Measurements from ENCODE around the gene STING1.
A peak's percentile ranks its signal among the peaks of the same experiment; 100 is the strongest.
"Not testable (repeated sequence)": the region's sequence is repeated elsewhere in the genome, so short reads cannot be mapped to it uniquely, and the experiment has no call there.

The STING1 gene

DNA sequence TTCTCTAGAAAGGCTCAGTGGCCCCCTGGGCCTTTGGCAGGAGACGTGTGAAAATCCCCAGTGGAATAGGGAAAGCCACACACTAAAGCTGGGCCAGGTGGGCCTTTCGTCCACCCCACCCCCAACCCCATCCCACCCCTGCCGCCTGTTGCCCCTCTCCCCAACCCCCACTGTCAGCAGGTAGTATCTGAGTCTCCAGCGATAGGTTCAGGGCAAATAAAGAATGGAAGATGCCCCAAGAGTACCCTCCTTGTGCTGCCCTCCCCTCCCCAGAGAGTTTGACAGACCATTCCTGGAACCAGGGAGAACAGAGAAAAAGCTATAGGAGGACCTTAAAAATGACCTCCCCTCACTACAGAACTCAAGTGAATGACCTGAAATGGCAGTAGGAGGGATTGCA lies 41.9 kb upstream of the STING1 start:
- TF ChIP-seq, protein P1, sequence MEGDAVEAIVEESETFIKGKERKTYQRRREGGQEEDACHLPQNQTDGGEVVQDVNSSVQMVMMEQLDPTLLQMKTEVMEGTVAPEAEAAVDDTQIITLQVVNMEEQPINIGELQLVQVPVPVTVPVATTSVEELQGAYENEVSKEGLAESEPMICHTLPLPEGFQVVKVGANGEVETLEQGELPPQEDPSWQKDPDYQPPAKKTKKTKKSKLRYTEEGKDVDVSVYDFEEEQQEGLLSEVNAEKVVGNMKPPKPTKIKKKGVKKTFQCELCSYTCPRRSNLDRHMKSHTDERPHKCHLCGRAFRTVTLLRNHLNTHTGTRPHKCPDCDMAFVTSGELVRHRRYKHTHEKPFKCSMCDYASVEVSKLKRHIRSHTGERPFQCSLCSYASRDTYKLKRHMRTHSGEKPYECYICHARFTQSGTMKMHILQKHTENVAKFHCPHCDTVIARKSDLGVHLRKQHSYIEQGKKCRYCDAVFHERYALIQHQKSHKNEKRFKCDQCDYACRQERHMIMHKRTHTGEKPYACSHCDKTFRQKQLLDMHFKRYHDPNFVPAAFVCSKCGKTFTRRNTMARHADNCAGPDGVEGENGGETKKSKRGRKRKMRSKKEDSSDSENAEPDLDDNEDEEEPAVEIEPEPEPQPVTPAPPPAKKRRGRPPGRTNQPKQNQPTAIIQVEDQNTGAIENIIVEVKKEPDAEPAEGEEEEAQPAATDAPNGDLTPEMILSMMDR (conservative IDR thresholded peaks at IDR 0.05; ENCODE audit: low read depth, low read length), result no peak
- no peak overlapping the region for H3K4me3 ChIP-seq (ENCODE audit: low read length)
- no peak for DNase-seq (ENCODE audit: low read depth)

DNA sequence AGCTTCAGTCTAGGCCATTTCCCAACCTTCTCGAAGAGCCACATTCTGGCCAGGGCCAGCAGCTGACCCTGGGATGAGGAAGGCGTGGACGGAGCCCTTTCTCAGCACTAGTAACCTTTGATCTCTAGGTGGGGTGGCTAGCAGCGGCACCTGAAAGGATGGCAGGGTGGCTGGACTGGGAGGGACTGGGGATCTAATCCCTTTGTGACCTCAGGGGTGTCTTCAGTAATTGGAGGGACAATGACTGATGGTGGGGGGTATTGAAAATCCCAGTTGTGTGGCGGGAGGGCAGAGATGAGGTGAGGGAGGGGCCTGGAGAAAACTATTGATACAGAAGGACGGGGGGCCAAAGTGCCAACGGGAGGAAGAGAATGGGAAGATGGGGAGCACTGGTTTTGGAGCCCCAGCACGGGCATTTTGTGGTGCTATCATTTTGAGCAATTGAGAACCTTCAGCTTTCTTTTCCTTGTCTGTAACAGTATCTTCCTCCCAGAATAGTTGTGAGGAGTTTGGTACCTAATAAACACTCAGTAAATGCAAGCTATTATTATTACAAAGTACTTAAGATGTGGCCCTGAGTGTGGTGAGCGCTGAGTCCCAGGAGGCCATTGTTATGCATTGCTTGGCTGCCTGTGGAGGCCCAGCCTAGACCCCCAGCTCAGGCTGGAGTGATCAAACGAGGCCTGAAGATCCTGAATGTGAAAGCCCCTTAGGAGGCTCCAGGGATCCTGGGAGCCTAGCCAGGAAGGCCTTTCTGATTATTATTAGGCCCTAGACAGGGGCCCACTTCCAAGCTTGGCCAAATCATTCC lies 41.3 kb upstream of the STING1 start:
- DNase-seq (ENCODE audit: low read depth), result no peak
- TF ChIP-seq, protein P1 (conservative IDR thresholded peaks at IDR 0.05; ENCODE audit: low read depth, low read length), result no peak
- H3K4me3 ChIP-seq (ENCODE audit: low read length), result no peak overlapping the region

DNA sequence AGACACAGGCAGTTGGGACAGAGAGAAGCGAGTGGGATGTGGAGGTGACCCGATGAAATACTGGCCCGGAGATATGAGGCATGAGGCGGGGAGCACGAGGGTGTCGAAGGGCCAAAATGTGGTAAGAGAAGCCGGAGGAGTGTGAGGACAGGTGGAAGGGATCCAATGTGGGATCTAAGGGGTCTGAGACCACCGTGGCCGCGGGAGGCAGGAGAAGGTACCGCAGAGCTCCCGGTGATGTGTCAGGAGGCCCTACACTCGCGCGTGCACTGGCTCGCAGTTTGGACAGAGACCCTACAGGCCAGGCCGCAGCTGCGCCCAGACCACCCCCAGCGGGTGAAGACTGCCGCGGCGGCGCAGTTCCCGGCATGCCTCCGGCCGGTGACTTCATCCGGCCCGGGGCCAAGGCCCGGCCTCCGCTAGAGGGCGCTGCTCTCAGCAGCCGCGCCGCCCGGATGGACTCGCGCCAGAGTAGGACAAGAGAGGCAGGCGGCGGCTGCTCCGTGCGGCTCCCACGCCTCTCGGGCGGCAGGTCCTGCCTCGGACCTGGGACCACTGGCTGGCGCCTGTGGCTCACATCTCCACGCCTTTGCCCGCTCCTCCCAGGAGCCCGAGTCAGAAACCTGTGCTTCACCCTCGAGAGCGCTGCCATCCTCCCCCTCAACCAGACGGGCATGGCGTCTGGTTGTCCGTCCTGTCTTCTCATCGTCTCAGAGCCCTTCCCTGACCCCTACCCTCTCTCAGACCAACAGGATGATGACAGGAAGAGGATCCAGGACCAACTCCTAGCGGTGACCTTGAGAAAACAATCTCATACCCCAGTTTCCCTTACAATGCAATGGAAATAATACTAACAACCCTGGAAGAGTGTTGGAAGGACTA lies 35.4 kb upstream of the STING1 start:
- TF ChIP-seq, protein P1 (conservative IDR thresholded peaks at IDR 0.05; ENCODE audit: low read depth, low read length), result peak; percentile 86
- peak overlapping the region; percentile 61 for H3K4me3 ChIP-seq (ENCODE audit: low read length)
- peak; percentile 39 for DNase-seq (ENCODE audit: low read depth)

DNA sequence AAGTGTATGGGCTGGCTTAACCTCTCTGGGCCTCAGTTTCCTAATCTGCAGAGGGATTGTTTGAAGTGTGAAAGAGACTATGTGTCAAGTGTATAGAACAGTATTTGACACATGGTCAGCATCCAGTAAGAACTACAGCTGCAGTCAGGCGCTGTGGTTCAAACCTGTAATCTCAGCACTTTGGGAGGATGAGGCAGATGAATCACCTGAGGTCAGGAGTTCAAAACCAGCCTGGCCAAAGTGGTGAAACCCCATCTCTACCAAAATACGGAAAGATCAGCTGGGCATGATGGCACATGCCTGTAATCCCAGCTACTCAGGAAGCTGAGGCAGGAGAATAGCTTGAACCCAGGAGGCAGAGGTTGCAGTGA lies 31.9 kb upstream of the STING1 start:
- TF ChIP-seq, protein P1 (conservative IDR thresholded peaks at IDR 0.05; ENCODE audit: low read depth, low read length), result no peak
- no peak for DNase-seq (ENCODE audit: low read depth)

DNA sequence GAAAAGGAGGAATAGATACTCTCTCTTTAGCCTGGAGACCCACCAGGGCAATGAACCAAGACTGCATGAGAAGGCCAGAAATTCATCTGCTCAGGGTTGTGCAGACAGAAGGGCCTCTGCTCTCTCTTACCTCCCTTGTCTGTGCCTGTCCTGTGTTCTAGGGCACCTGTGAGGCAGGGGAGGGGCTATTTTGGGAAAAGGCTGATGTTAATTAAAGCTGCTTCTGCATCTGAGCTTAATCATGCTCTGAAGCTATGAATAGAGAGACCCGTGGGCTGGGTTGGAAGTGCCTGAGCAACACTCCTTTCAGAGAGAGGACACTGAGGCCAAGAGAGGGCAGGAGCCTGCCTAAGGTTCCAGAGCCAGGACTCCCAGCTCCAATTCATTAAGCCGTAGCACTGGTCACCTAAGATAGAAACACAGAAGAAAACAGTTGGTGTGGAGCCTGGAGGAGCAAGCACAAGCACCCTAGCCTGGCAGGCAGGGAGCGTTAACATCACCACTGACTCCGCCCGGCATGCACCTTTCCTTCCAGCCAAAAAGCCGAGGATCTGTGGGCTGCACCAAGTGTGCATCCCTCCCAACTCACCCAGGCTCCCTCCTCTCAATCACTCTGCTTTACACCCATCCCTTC lies 31.4 kb upstream of the STING1 start:
- TF ChIP-seq, protein P1 (conservative IDR thresholded peaks at IDR 0.05; ENCODE audit: low read depth, low read length), result no peak
- DNase-seq (ENCODE audit: low read depth), result no peak
- H3K4me3 ChIP-seq (ENCODE audit: low read length), result no peak overlapping the region

More for the DNA sequence above, 31.9 kb upstream of the STING1 start:
- no peak overlapping the region for H3K4me3 ChIP-seq (ENCODE audit: low read length)

DNA sequence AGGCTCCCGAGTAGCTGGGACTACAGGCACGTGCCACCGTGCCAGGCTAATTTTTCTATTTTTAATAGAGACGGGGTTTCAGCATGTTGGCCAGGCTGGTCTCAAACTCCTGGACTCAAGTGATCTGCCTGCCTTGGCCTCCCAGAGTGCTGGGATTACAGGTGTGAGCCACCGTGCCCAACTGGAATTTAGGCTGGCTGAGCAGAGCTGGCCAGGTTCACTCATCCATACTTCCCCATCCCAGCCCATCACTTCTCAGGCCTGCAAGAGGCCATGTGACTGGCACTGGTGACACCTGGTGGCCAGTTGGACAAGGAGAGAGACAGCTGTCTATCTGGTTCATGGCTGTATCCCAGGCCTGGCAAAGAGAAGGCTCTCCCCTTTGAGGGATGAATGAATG lies 30.9 kb upstream of the STING1 start:
- TF ChIP-seq, protein P1 (conservative IDR thresholded peaks at IDR 0.05; ENCODE audit: low read depth, low read length), result peak; percentile 71
- H3K4me3 ChIP-seq (ENCODE audit: low read length), result not testable (repeated sequence)
- peak; percentile 40 for DNase-seq (ENCODE audit: low read depth)

Measured in retinal pigment epithelial cell (primary cell).